GM10847 (cell line): ENCODE data around the gene HDAC4.

Experiments
- POLR2A ChIP-seq: IDR thresholded peaks from 2 replicates; pipeline ENCODE4 v1.6.1; 2011; ENCODE audit not compliant: insufficient read length; ENCODE audit errors: extremely low read depth

Gene HDAC4

GRCh38 chr2:239056611-239057010, 344.2 kb downstream of the HDAC4 start:
- no peak for TF ChIP-seq POLR2A

- no peak for TF ChIP-seq POLR2A
Measured at GRCh38 chr2:239055756-239056493, 344.9 kb downstream of the HDAC4 start.

- no peak for TF ChIP-seq POLR2A
Measured at GRCh38 chr2:239054921-239055320, 345.9 kb downstream of the HDAC4 start.

DNA sequence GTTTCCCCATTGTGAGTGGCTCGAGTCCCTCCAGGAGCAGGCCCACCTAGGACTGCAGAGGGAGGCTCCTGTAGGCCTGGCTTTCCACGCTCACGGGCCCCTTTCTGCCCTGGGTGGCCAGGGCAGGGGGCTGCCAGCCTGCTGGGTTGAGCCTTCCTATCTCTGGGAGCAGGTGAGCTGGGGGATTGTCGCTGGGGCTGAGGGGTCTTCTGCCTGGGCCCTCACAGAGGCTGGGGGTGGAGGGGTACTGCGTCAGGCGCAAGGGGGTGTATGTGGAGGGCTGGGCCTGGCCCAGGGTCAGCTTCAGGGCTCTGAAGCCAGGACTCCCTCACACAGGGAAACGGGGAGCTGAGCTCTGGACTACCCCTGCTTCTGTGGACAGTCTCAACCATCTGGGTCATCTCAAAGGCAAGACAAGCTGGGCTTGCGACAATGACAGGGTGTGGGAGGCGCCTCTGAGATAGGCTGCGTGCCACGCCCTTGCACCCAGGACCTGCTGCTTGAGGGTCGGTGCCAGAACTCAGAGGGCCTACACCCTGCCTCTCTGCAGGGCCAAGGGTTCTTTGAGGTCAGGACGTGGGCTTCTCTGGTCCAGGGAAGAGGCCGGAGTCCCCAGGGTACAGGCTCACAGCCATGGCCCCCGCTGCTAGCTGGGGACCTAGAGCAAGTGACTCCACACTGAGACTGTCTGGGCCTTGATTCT, 346.9 kb downstream of the HDAC4 start:
- no peak for TF ChIP-seq POLR2A

GRCh38 chr2:239052798-239053665, 347.8 kb downstream of the HDAC4 start:
- TF ChIP-seq POLR2A: no peak

DNA sequence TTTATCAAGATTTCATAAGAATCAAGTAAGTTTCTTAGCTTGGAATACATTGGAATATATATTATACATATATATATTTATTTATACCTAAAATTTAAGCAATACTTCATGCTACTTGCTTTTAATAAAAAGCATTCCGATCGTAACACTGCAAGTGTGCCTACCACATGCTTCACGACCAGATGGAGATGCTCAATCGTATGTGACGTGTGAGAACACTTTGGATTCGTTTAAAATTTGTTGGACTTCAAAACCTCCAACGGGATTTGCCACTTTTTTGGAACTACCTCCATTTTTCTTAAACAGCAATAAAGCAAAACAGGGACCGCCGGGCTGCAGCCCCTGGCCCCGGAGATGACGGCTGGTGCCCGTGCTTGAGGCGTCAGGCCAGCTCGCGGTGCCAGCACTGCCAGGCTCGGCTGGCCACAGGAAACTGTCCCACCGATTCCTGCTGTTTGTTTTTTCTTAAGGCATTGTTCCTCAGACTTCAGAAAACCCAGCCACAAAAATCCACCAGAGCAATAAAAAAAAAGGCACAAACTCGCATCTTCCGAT, 348.9 kb downstream of the HDAC4 start:
- no peak for TF ChIP-seq POLR2A

- no peak for TF ChIP-seq POLR2A
Measured at GRCh38 chr2:239050252-239050649, 350.6 kb downstream of the HDAC4 start.

DNA sequence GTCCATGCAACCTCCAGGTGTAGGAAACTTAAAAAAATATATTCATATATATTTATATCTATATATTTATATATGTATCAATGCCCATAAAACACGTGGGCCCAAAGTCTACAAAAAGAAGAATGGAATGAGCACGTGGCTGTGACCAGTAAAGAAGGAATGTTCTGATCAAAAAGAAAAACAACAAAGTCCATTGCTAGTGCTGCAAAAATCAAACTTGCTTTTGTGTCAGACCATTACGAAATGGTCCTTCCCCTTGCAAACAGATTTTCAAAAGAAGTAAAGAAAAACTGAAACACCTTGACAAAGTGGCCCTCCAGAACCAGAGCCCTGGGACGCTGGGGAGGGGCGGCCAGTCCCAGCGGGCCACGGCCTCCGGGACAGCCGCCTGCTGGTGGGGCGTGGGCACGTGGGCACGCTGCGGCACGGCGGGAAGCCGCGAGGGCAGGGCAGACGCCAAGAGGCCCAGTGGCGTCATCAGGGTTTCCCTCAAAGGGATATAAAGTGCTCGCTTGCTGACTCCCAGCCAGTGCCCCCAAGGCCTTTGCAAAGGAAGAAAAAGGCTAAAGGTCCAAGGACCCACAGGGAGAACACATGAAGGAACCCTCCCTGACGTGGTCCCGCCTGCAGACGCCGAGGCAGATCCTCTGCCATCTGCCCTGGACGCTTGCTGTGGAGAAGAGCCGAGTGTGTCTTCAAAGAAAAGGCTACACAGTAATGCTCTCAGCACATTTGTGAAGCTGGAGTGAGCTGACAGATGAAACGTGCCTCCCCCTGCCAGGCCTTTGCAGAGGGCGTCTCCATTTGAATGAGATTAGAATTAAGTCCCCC, 351.2 kb downstream of the HDAC4 start:
- TF ChIP-seq POLR2A: no peak

GRCh38 chr2:239048736-239049135, 352.1 kb downstream of the HDAC4 start:
- no peak for TF ChIP-seq POLR2A

DNA sequence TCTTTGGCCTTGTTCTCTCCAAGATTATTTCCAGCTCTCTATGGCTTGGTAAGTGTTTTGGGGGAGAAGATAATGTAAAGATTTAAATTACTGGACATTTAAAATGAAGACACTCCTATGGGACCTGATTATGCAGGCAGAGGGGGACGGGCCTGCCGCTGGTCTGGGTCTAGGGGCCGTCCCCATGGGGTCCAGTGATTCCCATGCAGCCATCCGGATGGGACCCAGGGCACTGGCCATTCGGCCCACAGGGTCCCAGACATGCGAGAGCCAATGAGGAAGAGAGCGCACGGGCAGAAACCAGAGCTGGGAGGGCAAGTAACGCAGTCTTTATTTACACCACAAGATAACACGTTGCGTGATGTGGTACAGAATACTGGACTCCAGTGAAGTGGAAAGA, 353.0 kb downstream of the HDAC4 start:
- TF ChIP-seq POLR2A: no peak

DNA sequence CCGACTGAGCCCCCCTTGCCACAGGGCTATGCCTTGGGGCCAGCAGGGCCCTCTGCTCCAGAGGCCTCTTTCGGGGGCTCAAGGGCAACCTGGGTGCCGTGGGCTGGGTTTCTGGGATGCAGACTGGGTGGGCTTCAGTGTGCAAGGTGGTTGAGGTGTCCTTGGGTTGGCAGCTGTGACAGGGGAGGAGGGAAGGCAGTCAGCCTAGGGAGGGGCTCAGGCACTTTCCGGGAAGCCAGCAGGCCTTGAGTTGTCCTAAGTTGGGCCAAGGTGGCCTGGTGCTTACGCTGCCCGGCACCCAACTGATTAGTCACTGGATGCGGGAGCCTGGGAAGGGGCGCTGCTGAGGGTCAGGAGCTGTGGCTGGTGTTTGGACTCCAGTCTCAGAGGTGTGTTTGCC, 353.4 kb downstream of the HDAC4 start:
- TF ChIP-seq POLR2A: no peak

DNA sequence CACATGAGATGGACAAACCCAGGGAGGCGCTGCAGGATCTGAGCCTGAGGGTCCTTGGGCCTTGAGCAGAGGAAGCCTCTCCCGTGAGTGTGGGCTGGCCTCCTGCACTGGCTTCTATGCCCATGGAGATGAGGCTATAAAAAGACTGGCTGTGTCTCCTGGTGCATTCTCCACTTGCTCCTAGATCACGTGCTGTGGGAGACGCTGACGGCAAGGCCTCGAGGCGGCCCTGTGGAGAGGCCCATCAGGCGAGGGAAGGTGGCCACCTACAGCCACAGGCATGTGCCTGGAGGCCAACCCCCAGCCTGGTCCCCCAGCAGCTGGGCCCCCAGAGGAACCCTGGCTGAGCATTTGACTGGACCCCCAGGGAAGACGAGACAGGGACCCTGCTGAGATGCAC, 354.0 kb downstream of the HDAC4 start:
- no peak for TF ChIP-seq POLR2A

GRCh38 chr2:239044336-239044735, 356.5 kb downstream of the HDAC4 start:
- TF ChIP-seq POLR2A: no peak

- TF ChIP-seq POLR2A: no peak
Measured at GRCh38 chr2:239043326-239043725, 357.5 kb downstream of the HDAC4 start.
